RPMI8226 (cell line): ENCODE measurements around the gene ESR1.

Experiments used
- DNase-seq: peaks from one replicate; pipeline ENCODE4 v3.0.0-alpha.2; 2015

ESR1 gene

DNA sequence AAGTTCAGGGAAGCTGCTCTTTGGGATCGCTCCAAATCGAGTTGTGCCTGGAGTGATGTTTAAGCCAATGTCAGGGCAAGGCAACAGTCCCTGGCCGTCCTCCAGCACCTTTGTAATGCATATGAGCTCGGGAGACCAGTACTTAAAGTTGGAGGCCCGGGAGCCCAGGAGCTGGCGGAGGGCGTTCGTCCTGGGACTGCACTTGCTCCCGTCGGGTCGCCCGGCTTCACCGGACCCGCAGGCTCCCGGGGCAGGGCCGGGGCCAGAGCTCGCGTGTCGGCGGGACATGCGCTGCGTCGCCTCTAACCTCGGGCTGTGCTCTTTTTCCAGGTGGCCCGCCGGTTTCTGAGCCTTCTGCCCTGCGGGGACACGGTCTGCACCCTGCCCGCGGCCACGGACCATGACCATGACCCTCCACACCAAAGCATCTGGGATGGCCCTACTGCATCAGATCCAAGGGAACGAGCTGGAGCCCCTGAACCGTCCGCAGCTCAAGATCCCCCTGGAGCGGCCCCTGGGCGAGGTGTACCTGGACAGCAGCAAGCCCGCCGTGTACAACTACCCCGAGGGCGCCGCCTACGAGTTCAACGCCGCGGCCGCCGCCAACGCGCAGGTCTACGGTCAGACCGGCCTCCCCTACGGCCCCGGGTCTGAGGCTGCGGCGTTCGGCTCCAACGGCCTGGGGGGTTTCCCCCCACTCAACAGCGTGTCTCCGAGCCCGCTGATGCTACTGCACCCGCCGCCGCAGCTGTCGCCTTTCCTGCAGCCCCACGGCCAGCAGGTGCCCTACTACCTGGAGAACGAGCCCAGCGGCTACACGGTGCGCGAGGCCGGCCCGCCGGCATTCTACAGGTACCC is at the start of gene ESR1:
Gene ESR1 (plus strand): TSS at position 170 of the 858 bp plus-strand sequence. CDS start 231 bp downstream, at position 401.
- no peak for DNase-seq

DNA sequence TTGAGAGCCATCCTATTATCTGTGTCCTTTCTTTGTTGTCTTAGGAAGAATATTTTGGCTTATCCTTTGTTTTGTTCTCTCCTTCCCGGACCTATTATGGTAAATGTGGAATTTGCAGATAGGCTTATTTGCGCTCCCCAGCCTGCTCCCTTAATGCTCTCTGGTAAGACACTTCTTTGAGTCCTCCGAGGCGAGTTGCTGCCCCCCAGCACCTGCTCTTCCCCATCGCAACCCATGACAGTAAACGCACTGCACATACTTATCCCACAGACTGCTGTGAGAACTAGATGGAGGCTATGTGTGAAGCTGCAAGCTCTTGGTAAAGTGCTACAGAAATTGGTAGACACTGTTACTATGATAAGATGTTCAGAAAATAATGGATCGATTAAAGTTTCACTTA is 47.0 kb upstream of the ESR1 start:
- no peak for DNase-seq

DNA sequence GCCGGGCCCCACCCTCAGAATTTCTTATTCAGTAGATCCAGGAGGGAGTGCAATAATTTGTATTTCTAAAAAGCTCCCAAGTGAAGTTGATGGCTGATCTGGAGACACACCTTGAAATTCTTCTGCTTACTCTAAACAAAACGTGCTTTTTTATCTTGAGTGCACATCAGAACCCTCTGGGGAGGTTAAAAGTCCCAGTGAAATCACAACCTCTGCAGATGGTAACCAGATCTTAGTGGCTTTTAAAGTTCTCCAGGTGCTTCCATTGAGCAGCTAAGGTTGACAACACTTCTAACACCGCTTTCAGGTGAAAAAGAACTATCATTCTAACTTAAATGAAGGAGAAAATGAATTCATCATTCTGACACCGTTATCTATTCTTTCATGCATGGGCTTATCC is 45.6 kb upstream of the ESR1 start:
- no peak for DNase-seq

DNA sequence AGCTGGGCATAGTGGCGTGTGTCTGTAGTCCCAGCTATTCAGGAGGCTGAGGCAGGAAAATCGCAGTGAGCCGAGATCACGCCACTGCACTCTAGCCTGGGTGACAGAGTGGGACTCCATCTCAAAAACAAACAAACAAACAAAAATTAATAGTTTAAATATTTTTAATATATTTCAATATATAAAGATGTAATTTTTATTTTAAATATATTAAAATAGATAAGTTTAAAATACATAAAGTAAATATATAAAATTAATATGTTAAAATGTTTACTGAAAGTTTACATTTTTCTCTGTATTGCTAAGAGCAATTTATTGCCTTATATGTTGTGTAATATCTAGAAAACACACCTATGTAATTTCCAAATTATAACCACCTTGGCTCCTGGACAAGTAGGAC is 44.7 kb upstream of the ESR1 start:
- no peak for DNase-seq

DNA sequence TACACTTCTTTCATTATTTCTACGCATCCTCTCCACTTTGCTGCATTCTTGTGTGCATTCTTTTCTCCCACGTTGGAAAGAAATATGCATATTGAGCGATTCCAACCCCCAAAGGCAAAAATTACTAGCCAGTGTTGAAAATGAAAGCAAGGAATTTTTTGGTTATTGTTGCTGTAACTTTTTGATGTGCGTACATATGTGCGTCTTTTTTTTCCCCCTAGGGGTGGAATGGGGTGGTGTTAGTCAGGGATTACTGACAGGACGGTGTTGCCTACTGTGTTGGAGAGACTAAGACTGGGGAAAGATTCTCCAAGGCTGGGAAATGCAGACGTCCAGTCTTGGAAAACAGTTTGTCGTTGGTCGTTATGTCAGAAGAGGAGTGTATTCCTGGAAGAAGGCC is 44.2 kb upstream of the ESR1 start:
- no peak for DNase-seq

DNA sequence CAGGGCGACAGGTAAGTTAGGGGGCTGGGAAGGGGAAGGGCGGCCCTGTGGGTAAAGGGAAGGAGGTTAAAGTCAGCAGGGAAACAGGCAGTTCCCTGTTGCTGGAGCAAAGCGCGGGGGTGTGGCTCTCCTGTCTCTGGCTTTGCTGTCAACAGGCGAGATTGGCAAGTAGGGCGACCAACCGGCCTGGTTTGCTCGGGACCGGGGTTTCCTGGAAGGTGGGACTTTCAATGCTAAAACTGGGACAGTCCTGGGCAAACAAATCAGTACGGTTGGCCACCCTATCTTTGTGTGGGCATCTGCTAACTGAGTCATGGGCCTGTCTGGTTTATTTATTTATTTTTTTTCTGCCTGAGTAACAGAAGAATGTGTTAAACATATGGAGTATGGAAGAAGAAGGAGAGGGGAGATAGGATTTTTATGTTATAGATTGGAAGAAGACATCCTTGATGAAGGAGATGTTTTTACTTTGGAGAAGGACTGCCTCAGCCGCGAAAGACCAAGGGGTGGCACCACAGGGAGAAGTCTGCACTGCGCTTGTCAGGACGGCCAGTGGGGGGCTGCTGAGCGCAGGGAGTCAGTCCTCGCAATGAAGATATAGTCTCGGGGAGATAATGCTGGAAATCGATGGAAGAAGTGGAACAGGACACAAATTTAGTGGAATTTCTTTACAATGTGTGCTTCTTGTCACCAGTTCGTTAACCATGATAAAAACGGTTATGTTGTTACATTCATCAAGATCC is 43.4 kb upstream of the ESR1 start:
- peak; percentile 49 for DNase-seq

DNA sequence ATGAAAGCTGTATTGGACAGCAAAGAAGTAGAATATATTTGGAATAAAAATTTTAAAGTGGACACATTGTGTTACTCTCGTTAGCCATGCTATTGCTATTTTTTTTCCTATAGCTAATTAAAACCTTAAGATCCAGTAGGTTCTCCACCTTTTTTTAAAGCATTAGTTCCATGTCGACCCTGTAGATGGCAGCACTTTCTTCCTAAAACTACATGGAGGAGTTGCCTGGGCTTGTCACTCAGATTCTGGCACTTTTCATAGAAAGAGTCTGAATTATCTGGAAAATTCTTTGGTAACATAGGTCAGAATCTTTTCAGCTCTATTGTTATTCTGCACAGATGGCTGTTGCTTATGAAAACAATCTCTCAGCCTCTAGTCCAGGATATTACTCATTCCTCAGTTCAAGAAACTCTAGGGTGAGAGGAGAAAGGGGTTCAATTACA is 42.0 kb upstream of the ESR1 start:
- DNase-seq, result peak; percentile 69

DNA sequence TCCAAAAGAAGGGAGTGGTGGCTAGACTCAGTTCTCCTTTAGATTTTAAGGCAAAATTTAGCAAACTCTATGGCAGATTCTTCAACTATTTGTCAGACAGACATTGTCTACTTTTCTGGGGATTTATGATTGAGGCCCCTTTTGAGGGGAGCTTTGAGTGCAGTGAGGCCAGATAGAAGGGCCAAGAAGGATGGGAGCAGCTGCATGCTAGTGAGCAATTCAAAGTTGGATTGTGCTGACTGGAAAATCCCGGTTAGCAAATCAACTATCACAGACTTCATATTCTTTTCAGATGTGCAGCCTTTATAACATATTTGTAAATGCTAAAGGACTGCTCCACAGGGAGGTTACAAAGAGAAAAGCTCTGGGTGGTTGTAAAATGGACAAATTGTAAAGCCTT is 35.0 kb upstream of the ESR1 start:
- DNase-seq, result no peak

DNA sequence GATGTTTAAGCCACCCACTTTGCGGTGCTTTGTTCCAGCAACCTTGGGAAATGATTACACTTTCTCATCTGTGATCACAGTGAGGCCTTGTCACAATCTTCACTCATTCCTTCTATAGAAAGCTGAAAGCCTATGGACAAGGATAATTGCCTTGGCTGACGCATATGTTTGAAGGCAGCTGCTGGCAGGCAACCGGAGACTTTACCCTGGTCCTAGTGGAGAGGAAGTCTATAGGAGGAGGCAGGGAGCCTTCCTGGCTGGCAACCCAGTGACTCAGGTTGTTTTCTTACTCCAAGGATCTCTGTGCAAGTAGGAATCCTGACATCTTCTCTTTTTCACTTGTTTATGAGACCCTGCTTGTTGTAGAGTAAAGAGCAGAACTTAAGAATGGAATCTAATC is 34.1 kb upstream of the ESR1 start:
- DNase-seq, result no peak

DNA sequence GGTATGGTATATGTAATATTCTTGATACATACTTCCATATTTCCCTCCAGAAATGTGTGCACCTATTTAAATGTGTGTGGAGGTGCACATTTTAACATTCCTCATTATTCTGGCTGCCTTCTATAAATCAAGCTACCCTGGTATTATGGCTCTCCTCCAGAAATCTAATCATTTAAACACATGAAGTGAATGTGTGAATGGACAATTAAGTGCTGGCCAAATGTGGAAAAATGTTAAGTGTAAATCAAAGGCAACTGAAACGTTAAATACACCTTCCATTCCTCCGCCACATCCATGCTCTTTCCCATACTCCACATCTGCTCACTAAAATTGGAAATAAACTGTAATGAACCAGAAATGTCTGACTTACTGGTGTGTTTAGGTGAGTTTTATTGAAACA is 24.9 kb upstream of the ESR1 start:
- DNase-seq, result no peak

DNA sequence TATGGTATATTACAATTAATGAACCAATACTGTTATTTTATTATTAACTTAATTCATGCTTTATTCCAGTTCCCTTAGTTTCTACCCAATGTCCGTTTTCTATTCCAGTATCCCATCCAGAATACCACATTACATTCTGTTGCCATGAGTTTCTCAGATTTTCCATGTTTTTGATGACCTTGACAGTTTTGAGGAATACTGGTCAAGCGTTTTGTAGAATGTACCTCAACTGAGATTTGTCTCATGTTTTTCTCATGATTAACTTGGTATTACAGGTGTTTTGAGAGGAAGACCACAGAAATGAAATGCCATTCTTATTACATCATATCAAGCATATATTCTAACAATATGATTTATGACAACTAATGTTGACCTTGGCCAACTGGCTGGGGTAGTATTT is 23.8 kb upstream of the ESR1 start:
- no peak for DNase-seq

DNA sequence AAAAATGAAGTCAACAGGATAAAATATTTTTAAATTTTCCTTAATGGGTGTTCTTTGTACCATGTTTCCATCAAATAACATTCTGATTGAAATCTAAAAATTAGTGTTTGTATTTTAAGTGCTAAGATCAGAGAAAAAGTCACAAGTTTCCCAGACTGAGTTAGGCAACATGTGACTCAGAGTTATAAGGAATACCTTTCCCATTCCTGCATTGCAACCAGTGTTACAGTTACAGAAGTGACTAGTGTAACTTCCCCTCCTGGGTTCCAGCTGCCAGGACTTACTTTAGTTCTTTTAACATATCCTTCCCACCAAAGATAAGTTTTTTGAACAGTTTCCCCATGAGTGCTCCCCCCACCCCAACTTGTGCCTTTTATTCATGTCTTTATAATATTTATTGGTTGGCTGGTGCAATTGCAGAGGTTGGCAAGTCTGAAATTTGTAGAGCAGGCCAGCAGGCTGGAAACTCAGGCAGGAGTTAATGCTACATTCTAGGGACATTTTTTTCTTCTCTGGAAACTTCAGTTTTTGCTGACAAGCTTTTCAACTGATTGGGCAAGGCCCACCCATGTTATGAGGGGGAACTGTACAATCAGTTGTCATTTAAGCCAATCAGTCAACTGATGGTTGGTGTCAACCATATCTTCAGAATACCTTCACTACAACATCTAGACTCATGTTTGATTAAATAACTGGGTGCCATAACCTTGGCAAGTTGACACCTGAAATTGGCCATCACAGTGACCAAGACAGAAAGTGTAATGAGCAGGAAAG is 22.9 kb upstream of the ESR1 start:
- no peak for DNase-seq

DNA sequence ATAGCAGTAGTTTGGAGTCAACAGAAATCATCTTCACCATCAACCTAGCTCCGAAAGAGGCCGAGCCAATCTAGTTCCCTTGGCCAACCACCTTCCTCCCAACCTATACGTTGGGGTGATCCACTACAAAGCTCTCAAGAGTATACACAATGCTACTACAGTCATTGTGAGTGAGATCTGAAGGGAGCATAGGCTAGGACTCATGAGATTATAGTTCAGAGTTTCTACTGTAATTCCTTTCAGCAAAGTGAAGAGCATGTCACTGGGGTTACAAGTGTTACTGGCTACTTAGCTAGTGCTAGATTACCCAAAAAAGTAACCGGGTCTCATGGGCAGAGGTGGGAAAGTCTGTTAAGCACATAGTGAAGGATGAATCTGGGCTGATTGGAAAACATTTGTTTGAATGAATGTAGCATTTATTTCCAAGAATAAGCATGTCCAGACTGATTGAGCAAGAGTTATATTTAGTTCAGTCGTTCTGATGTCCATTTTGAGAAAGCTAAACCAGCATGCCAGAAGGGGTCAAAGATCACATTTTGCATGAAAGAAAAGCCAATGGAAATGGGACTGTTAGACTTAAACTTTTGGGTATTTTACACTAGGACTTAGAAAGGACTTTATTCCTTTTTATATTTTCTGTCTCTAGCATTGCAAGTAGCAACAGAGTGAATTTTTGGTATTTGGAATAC is 10.5 kb upstream of the ESR1 start:
- no peak for DNase-seq

DNA sequence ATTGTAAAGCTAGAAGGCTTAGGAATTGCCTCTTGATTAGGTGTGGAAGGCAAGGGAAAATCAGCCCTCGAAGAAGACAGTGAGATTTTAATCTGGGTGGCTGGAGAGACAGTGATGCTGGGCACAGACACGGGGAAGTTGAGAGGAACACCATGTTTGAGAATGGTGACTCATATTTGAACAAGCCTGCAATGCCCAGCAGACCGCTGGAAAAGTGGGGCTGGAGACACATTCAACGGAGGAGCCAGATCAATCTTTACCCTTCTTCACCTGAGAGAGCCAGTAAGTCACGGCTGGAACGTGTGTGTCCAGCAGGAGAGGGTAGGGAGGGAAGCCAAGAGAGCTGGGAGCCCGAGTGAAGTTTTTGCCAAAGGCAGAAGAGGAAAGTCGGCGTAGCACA is 3.7 kb upstream of the ESR1 start:
- DNase-seq, result no peak

DNA sequence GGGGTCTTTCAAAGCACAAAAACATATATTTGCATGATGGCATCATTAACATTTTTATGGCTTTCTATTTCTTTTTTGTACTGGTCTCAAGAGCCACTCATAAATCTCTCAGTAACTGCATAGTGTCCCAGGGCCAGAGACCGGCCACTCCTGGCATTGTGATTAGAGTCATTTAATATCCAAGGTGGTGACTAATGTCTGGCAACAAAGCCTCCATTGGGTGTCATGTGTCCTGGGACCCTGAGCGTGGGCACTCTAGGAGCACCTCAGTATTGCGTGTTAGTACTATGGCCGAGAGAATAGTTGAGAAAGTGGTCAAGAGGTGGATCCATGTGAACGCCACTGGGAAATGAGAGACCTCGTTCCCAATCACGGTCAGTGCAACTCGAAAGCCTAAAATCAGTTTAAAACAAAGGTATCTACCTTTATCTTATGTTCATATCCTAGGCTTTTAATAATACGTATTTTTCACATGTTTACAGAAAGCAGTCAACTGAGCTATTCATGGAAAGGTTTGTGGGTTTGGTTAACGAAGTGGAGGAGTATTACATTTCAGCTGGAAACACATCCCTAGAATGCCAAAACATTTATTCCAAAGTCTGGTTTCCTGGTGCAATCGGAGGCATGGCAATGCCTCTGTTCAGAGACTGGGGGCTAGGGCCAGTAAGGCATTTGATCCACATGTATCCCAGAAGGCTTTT is 2.7 kb upstream of the ESR1 start:
- DNase-seq, result no peak

DNA sequence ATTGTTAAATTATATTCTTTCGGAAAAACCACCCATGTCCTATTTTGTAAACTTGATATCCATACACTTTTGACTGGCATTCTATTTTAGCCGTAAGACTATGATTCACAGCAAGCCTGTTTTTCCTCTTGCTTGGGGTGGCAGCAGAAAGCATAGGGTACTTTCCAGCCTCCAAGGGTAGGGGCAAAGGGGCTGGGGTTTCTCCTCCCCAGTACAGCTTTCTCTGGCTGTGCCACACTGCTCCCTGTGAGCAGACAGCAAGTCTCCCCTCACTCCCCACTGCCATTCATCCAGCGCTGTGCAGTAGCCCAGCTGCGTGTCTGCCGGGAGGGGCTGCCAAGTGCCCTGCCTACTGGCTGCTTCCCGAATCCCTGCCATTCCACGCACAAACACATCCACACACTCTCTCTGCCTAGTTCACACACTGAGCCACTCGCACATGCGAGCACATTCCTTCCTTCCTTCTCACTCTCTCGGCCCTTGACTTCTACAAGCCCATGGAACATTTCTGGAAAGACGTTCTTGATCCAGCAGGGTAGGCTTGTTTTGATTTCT is 2.1 kb upstream of the ESR1 start:
- DNase-seq, result no peak

DNA sequence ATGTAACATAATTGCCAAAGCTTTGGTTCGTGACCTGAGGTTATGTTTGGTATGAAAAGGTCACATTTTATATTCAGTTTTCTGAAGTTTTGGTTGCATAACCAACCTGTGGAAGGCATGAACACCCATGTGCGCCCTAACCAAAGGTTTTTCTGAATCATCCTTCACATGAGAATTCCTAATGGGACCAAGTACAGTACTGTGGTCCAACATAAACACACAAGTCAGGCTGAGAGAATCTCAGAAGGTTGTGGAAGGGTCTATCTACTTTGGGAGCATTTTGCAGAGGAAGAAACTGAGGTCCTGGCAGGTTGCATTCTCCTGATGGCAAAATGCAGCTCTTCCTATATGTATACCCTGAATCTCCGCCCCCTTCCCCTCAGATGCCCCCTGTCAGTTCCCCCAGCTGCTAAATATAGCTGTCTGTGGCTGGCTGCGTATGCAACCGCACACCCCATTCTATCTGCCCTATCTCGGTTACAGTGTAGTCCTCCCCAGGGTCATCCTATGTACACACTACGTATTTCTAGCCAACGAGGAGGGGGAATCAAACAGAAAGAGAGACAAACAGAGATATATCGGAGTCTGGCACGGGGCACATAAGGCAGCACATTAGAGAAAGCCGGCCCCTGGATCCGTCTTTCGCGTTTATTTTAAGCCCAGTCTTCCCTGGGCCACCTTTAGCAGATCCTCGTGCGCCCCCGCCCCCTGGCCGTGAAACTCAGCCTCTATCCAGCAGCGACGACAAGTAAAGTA is 547 bp upstream of the ESR1 start:
- no peak for DNase-seq

DNA sequence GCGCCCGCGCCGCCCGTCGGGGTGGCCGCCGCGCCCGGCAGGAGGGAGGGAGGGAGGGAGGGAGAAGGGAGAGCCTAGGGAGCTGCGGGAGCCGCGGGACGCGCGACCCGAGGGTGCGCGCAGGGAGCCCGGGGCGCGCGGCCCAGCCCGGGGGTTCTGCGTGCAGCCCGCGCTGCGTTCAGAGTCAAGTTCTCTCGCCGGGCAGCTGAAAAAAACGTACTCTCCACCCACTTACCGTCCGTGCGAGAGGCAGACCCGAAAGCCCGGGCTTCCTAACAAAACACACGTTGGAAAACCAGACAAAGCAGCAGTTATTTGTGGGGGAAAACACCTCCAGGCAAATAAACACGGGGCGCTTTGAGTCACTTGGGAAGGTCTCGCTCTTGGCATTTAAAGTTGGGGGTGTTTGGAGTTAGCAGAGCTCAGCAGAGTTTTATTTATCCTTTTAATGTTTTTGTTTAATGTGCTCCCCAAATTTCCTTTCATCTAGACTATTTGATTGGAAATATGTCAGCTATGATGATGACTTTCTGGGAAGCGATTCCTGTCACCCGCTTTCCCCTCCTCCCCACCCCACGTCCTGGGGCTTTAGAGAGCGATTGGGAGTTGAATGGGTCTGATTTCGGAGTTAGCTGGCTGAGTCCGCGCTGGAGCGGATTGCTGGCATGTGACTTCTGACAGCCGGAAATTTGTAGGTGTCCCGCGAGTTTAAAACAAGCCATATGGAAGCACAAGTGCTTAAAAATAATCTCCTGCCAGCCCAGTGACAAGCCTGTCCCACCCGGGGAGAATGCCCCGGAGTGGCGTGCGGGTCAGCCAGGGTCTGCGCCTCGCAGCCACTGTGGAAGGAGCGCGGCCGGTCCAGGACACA is 1.1 kb downstream of the ESR1 start:
- DNase-seq, result no peak

DNA sequence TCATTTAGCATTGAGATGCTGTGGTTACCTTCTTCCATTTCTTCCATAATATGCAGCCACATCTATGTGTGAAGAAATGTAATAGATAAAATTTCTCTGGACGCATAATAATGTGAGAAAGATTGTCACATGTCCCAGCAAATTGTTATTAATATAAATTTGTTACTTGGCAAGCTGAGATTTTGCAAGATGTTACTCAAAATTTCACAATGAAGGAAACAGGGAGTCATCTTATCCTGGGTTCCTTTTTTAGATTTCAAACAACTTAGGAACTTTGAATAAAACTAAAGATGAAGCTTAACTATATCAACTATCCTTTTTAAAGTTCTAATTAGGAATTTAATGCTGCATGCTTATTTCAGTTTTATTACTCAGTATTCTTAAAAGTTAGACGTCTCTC is 3.6 kb downstream of the ESR1 start:
- no peak for DNase-seq

DNA sequence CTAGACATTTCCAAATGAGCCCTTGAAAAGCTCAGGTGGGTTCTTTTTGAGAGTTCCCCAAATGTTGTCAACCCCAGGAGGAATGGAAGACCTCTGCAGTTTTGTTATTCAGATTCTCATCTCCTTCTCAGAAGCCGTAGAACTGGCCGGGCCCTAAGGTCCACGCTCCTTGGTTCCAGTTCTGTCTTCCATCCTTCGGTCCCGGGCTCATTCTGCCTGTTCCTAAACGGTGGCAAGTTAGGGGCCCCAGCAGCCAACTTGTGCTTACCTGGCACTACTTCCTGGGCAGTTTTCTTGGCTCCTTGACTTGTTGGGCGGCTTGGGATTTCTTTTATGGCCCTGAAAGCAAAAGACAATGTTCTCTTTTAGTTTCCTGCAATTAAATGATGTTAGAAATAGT is 6.4 kb downstream of the ESR1 start:
- DNase-seq, result no peak
